Mesenchymal stem cell (in vitro differentiated cells and primary cell): ENCODE results near the gene STX12.

Experiments
- DNase-seq: peaks from one replicate; pipeline ENCODE4 v3.0.0-alpha.2; 2013
- H2AFZ ChIP-seq: one replicate; pipeline ENCODE4 v1.6.1; 2013; ENCODE audit warnings: low read depth, mild to moderate bottlenecking, control low read depth, inconsistent platforms, low read length, moderate library complexity
- H2AK5ac ChIP-seq: 2 replicates; pipeline ENCODE4 v1.6.1; 2013; ENCODE audit warnings: low read length, moderate library complexity, mild to moderate bottlenecking, inconsistent platforms; ENCODE audit not compliant: severe bottlenecking
- H2BK120ac ChIP-seq: one replicate; pipeline ENCODE4 v1.6.1; 2013; ENCODE audit warnings: low read depth, mild to moderate bottlenecking, inconsistent platforms, low read length, moderate library complexity
- H2BK12ac ChIP-seq, 2 experiments: one replicate each; pipeline ENCODE4 v1.6.1; 2013; ENCODE audit warnings: inconsistent platforms in 2 of 2, low read length in 2 of 2, mild to moderate bottlenecking in 2 of 2, moderate library complexity in 2 of 2, control low read depth in 1 of 2
- H2BK15ac ChIP-seq: one replicate; pipeline ENCODE4 v1.6.1; 2013; ENCODE audit warnings: mild to moderate bottlenecking, low read depth, inconsistent platforms; ENCODE audit not compliant: poor library complexity, severe bottlenecking
- H2BK5ac ChIP-seq: 2 replicates; pipeline ENCODE4 v1.6.1; 2013; ENCODE audit warnings: low read depth, mild to moderate bottlenecking, low read length, control low read depth, inconsistent platforms; ENCODE audit not compliant: poor library complexity, severe bottlenecking
- H3K14ac ChIP-seq, 2 experiments: one replicate each; pipeline ENCODE4 v1.6.1; 2013; ENCODE audit warnings: inconsistent platforms in 2 of 2, low read length in 2 of 2, control low read depth in 1 of 2, mild to moderate bottlenecking in 1 of 2, moderate library complexity in 1 of 2
- H3K18ac ChIP-seq, 2 experiments: one replicate each; pipeline ENCODE4 v1.6.1; 2013; ENCODE audit warnings: inconsistent platforms in 2 of 2, low read length in 2 of 2, control low read depth in 1 of 2, low read depth in 1 of 2, mild to moderate bottlenecking in 1 of 2
- H3K23ac ChIP-seq, 2 experiments: one replicate each; pipeline ENCODE4 v1.6.1; 2013; ENCODE audit warnings: inconsistent platforms in 2 of 2, low read length in 2 of 2, mild to moderate bottlenecking in 2 of 2, moderate library complexity in 2 of 2, control low read depth in 1 of 2
- H3K27ac ChIP-seq: 2 replicates; pipeline ENCODE4 v1.5.1; 2013; ENCODE audit warnings: mild to moderate bottlenecking, moderate library complexity, low read length, control low read depth, inconsistent platforms; ENCODE audit not compliant: poor library complexity, severe bottlenecking
- H3K27me3 ChIP-seq, 2 experiments: 2 replicates each; pipeline versions ENCODE4 v1.6.1 to v1.7.0; 2013; ENCODE audit warnings: low read length in 2 of 2, mild to moderate bottlenecking in 2 of 2, moderate library complexity in 2 of 2, control low read depth in 1 of 2, inconsistent platforms in 1 of 2; ENCODE audit not compliant: control insufficient read depth in 1 of 2, insufficient read depth in 1 of 2
- H3K36me3 ChIP-seq, 2 experiments: 2 replicates each; pipeline versions ENCODE4 v1.6.1 to v1.7.0; 2013; ENCODE audit warnings: low read length in 2 of 2, control low read depth in 1 of 2, inconsistent platforms in 1 of 2, low read depth in 1 of 2, mild to moderate bottlenecking in 1 of 2; ENCODE audit not compliant: insufficient read depth in 2 of 2, control insufficient read depth in 1 of 2
- H3K4ac ChIP-seq, 2 experiments: one replicate each; pipeline ENCODE4 v1.6.1; 2013; ENCODE audit warnings: inconsistent platforms in 2 of 2, low read length in 2 of 2, mild to moderate bottlenecking in 2 of 2, moderate library complexity in 2 of 2, control low read depth in 1 of 2, low read depth in 1 of 2
- H3K4me1 ChIP-seq: 2 replicates; pipeline ENCODE4 v1.6.1; 2013; ENCODE audit warnings: low read depth, low read length, control low read depth; ENCODE audit not compliant: control insufficient read depth, insufficient read depth
- H3K4me2 ChIP-seq: 2 replicates; pipeline ENCODE4 v1.6.1; 2013; ENCODE audit warnings: low read length, mild to moderate bottlenecking, inconsistent platforms; ENCODE audit not compliant: poor library complexity, severe bottlenecking
- H3K4me3 ChIP-seq, 2 experiments: 2 replicates each; pipeline versions ENCODE4 v1.5.1 to v1.7.0; 2013; ENCODE audit warnings: low read length in 2 of 2, mild to moderate bottlenecking in 2 of 2, control low read depth in 1 of 2, low read depth in 1 of 2; ENCODE audit not compliant: insufficient read depth in 1 of 2
- H3K79me1 ChIP-seq: replicated peaks from 2 replicates; pipeline ENCODE4 v1.6.1; 2013; ENCODE audit warnings: mild to moderate bottlenecking, control low read depth, low read length, inconsistent platforms; ENCODE audit not compliant: poor library complexity, severe bottlenecking
- H3K9ac ChIP-seq: 2 replicates; pipeline ENCODE4 v1.7.0; 2013; ENCODE audit warnings: mild to moderate bottlenecking, low read length, moderate library complexity
- H3K9me3 ChIP-seq: 2 replicates; pipeline ENCODE4 v1.7.0; 2013; ENCODE audit warnings: mild to moderate bottlenecking, low read length; ENCODE audit not compliant: control insufficient read depth
- H4K8ac ChIP-seq: one replicate; pipeline ENCODE4 v1.6.1; 2013; ENCODE audit warnings: inconsistent platforms, mild to moderate bottlenecking, low read length, moderate library complexity
- H4K91ac ChIP-seq: one replicate; pipeline ENCODE4 v1.6.1; 2013; ENCODE audit warnings: mild to moderate bottlenecking, low read length, inconsistent platforms
- WGBS: methylation state at CpG from one replicate; pipeline ENCODE4 v1.1.7; 2013; ENCODE audit warnings: mixed read lengths; 5-methylcytosine and 5-hydroxymethylcytosine counted together

The STX12 gene

DNA sequence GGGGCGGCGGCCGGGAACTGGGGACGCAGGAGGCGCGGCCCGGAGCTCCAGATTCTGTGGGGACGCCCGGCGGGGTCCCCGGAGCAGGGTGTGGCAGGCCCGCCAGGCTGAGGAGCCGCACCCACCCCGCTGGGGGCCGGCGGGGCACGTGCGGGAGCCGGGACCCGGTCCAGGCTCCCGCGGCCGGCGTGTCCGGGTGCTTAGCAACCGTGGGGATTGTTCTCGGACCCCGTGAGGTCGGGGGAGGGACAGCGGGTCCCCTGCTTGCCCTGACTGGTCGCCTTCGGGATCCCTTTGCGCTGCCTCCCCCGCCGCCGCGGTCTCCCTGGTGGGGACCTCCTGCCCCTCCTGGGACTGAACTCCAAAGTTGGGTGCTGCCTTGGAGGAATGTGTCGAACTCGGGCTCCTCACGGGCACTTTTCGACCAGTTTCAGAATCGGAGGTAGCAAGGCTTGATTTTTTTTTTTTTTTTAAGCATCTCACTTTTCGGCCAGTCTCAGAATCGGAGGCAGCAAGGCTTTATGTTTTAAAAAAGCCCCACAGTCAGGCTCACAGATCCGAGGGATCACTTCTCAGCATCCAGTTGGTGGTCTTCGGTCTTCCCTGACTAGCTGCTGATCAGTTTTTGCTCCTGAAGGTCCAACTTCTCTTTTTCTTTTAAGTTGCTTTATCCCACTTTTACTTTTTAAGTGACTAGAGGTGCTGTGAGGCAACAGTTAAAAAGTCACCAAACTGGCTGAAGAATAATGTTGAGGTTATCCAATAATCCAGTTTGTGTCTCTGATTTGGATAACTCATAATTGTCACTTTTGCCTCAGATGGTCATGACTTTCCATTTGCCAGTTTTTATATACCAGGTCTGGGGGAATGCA lies 46.6 kb upstream of the STX12 start:
- peak overlapping the region; percentile 50 for H4K91ac ChIP-seq
- H3K36me3 ChIP-seq, result peaks cover 4 to 30% of the 10 kb centered on the region in 2 experiments
- no peak overlapping the region for H2BK5ac ChIP-seq
- H3K4me3 ChIP-seq, result peak overlapping the region; percentile 96 to 97
- H2BK15ac ChIP-seq, result peak overlapping the region; percentile 98
- H3K23ac ChIP-seq, result peak overlapping the region in 1 of 2 experiments; percentile 69
- H3K27ac ChIP-seq, result peak overlapping the region; percentile 21
- H3K4me2 ChIP-seq, result peak overlapping the region; percentile 90
- H3K18ac ChIP-seq, result peak overlapping the region; percentile 75 to 88
- H2BK12ac ChIP-seq, result no peak overlapping the region
- H3K27me3 ChIP-seq, result no peaks in the 10 kb centered on the region
- WGBS, result under 1% methylated on average over 46 of the region's 46 CpGs
- peak; percentile 61 for DNase-seq
- H3K79me1 ChIP-seq, result peaks cover 8% of the 10 kb centered on the region
- no peak overlapping the region for H4K8ac ChIP-seq
- H3K9ac ChIP-seq, result peak overlapping the region; percentile 99
- peaks cover 4% of the 10 kb centered on the region for H3K4me1 ChIP-seq
- H3K9me3 ChIP-seq, result no peaks in the 10 kb centered on the region
- peak overlapping the region; percentile 34 for H2BK120ac ChIP-seq
- H2AK5ac ChIP-seq, result no peak overlapping the region
- peak overlapping the region in 1 of 2 experiments; percentile 58 for H3K4ac ChIP-seq
- H3K14ac ChIP-seq, result peak overlapping the region in 1 of 2 experiments; percentile 93
- H2AFZ ChIP-seq, result peak overlapping the region; percentile 77

DNA sequence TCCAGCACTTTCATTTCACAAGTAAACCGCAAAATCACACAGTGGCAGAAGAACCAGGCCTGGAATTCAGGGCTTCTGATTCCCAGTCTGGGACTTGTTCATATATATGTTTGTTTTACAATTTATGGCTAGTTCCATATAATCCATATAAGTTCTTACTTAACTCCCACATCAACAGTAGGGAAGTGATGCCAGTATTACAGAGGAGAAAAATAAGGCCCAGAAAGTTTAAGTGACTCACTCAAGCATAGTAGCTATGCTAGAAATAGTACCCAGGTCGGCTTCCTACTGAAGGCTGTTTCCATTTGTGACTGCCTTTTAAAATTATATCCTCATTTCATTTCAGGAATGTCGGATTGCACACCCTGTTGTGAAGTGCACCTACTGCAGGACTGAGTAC lies 45.9 kb upstream of the STX12 start:
- Histone ChIP-seq H3K23ac (no peak overlapping the region), H3K36me3 (peaks cover 4 to 36% of the 10 kb centered on the region in 2 experiments), H2BK120ac (no peak overlapping the region), H2BK15ac (no peak overlapping the region), H4K91ac (no peak overlapping the region), H3K9me3 (no peaks in the 10 kb centered on the region), H3K4ac (no peak overlapping the region), H3K18ac (no peak overlapping the region), H3K27me3 (no peaks in the 10 kb centered on the region), H3K4me2 (peak overlapping the region; percentile 90), H3K4me3 (peak overlapping the region in 1 of 2 experiments; percentile 96), H3K27ac (no peak overlapping the region), H2AK5ac (no peak overlapping the region), H3K9ac (peak overlapping the region; percentile 99), H2BK5ac (no peak overlapping the region), H3K79me1 (peaks cover 8% of the 10 kb centered on the region), H3K14ac (no peak overlapping the region), H4K8ac (no peak overlapping the region), H2AFZ (no peak overlapping the region), H2BK12ac (no peak overlapping the region), H3K4me1 (peaks cover 4% of the 10 kb centered on the region)
- 83% methylated on average over 1 of the region's 3 CpGs for WGBS
- DNase-seq, result peak; percentile 61

GRCh38 chr1:27736252-27736651 lies 36.8 kb upstream of the STX12 start:
- H2BK15ac ChIP-seq, result no peak overlapping the region
- no peak overlapping the region for H3K27ac ChIP-seq
- WGBS, result 100% methylated on average over 3 of the region's 3 CpGs
- H2BK12ac ChIP-seq, result no peak overlapping the region
- no peak overlapping the region for H2BK5ac ChIP-seq
- H2AFZ ChIP-seq, result no peak overlapping the region
- H3K23ac ChIP-seq, result no peak overlapping the region
- H2AK5ac ChIP-seq, result no peak overlapping the region
- H4K91ac ChIP-seq, result no peak overlapping the region
- H3K4ac ChIP-seq, result no peak overlapping the region
- no peak overlapping the region for H3K18ac ChIP-seq
- no peak overlapping the region for H3K9ac ChIP-seq
- peaks cover 10 to 79% of the 10 kb centered on the region in 2 experiments for H3K36me3 ChIP-seq
- no peak overlapping the region for H4K8ac ChIP-seq
- H3K27me3 ChIP-seq, result no peaks in the 10 kb centered on the region
- H3K4me3 ChIP-seq, result no peak overlapping the region
- H3K4me2 ChIP-seq, result no peak overlapping the region
- H3K79me1 ChIP-seq, result peaks cover 2% of the 10 kb centered on the region
- H2BK120ac ChIP-seq, result no peak overlapping the region
- H3K14ac ChIP-seq, result no peak overlapping the region
- no peaks in the 10 kb centered on the region for H3K4me1 ChIP-seq
- no peak for DNase-seq
- no peaks in the 10 kb centered on the region for H3K9me3 ChIP-seq

DNA sequence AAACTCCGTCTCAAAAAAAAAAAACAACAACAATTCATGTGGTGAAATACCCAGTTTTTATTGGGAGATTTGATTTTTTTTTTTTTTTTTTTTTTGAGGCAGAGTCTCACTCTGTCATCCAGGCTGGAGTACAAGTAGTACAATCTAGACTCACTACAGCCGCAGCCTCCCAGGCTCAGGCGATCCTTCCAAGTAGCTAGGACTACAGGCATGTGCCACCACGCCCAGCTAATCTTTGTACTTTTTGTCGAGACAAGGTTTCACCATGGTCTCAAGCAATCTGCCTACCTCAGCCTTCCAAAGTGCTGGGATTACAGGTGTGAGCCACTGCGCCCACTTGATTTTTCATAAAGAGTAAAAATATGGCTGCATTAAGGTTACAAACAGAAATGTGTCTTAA lies 31.9 kb upstream of the STX12 start:
- WGBS, result 98% methylated on average over 4 of the region's 6 CpGs
- Histone ChIP-seq H4K91ac (no peak overlapping the region), H2AFZ (no peak overlapping the region), H3K36me3 (peaks cover 16 to 83% of the 10 kb centered on the region in 2 experiments), H2AK5ac (no peak overlapping the region), H2BK120ac (no peak overlapping the region), H2BK15ac (no peak overlapping the region), H3K18ac (no peak overlapping the region), H3K4me1 (no peaks in the 10 kb centered on the region), H3K9ac (no peak overlapping the region), H2BK12ac (no peak overlapping the region), H3K27ac (no peak overlapping the region), H3K27me3 (no peaks in the 10 kb centered on the region), H4K8ac (no peak overlapping the region), H3K23ac (no peak overlapping the region), H3K9me3 (no peaks in the 10 kb centered on the region), H2BK5ac (no peak overlapping the region), H3K4me2 (no peak overlapping the region), H3K4me3 (no peak overlapping the region), H3K79me1 (peaks cover 4% of the 10 kb centered on the region), H3K14ac (no peak overlapping the region), H3K4ac (no peak overlapping the region)
- DNase-seq, result no peak
